ENCODE measurements around the gene COL21A1. TPM values are rescaled to one million over a fixed set of nuclear protein-coding genes. Genes with fewer than 3 reads are reported as not detected.

Gene COL21A1
- total RNA-seq (1 to 10 TPM in 2 of 4 donors, under 1 TPM in 2; 0.47 to 7.1 (median 1.0) TPM), polyA plus RNA-seq (1 to 10 TPM in 1 of 3 donors, under 1 TPM in 2; 0.24 to 1.1 (median 0.27) TPM)
- long read RNA-seq, donor 1, partial matches to known transcripts = 1 of 1 reads
- long read RNA-seq, donor 1, other reads (novel, unspliced or antisense) = 0 of 1 reads
- long read RNA-seq, donor 2 = 0 reads

GRCh38 chr6:56246881-56247653 lies at the start of gene COL21A1:
Gene COL21A1, minus strand, starts transcription at chr6:56247580. Its CDS starts 64,962 bp downstream, at chr6:56182618.
- H3K4me3 ChIP-seq = peak within 1 kb of the TSS; percentile 63
- H3K4me1 ChIP-seq = no peaks in the 10 kb centered on the region
- H3K9me3 ChIP-seq = no peaks in the 10 kb centered on the region
- intact Hi-C loops (cut with DNase I) = no loop called here
- H3K27ac ChIP-seq = no peak within 1 kb of the TSS
- ATAC-seq (peak; percentile 53 to 85 (median 82)), DNase-seq (peak; percentile 41 to 58)
- TF ChIP-seq, protein P1, sequence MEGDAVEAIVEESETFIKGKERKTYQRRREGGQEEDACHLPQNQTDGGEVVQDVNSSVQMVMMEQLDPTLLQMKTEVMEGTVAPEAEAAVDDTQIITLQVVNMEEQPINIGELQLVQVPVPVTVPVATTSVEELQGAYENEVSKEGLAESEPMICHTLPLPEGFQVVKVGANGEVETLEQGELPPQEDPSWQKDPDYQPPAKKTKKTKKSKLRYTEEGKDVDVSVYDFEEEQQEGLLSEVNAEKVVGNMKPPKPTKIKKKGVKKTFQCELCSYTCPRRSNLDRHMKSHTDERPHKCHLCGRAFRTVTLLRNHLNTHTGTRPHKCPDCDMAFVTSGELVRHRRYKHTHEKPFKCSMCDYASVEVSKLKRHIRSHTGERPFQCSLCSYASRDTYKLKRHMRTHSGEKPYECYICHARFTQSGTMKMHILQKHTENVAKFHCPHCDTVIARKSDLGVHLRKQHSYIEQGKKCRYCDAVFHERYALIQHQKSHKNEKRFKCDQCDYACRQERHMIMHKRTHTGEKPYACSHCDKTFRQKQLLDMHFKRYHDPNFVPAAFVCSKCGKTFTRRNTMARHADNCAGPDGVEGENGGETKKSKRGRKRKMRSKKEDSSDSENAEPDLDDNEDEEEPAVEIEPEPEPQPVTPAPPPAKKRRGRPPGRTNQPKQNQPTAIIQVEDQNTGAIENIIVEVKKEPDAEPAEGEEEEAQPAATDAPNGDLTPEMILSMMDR (IDR thresholded peaks at IDR 0.05) = no peak
- H3K36me3 ChIP-seq (ENCODE audit: insufficient read depth in 1 of 2, low read depth in 1 of 2) = no peaks in the 10 kb centered on the region
- WGBS, 3 donors = 3 to 7% (median 5%) methylated on average over 36 of the region's 36 CpGs
- H3K27me3 ChIP-seq (ENCODE audit: insufficient read depth in 3 of 3, low read length in 2 of 3) = no peaks in the 10 kb centered on the region

DNA sequence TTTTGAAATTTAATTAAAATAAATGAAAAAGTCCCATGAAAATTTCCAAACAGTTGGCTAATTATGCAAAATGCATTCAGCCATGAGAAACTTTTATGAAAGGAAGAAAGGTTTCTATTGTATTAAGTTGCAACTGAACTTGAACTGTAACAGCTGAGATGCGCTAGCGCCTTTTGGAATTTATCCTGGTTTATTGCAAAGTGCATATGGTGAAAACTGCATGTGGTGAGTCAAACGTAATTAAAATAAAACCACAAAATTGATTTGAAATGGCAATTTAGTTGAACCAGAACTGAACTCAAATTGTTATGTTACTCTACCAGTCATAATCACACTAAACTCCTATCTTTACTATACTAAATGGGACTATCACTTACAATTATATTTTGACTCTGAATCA lies 46.4 kb upstream of the COL21A1 start:
- no peaks in the 10 kb centered on the region for H3K9me3 ChIP-seq
- H3K36me3 ChIP-seq (ENCODE audit: insufficient read depth in 1 of 2, low read depth in 1 of 2) = no peaks in the 10 kb centered on the region
- 30 to 57% (median 45%) methylated on average over 3 of the region's 3 CpGs for WGBS, 3 donors
- no peak for DNase-seq
- no peaks in the 10 kb centered on the region for H3K4me1 ChIP-seq
- H3K27me3 ChIP-seq (ENCODE audit: insufficient read depth in 3 of 3, low read length in 2 of 3) = no peaks in the 10 kb centered on the region
- no peak overlapping the region for H3K4me3 ChIP-seq
- TF ChIP-seq, protein P1 (IDR thresholded peaks at IDR 0.05) = no peak
- no peak overlapping the region for H3K27ac ChIP-seq
- intact Hi-C loops (cut with DNase I) = loop anchor here in 1 of 2 donors (5.0 kb wide), 1 partner anchor 1016 kb away; no protein-coding TSS in a partner anchor
- ATAC-seq = no peak

DNA sequence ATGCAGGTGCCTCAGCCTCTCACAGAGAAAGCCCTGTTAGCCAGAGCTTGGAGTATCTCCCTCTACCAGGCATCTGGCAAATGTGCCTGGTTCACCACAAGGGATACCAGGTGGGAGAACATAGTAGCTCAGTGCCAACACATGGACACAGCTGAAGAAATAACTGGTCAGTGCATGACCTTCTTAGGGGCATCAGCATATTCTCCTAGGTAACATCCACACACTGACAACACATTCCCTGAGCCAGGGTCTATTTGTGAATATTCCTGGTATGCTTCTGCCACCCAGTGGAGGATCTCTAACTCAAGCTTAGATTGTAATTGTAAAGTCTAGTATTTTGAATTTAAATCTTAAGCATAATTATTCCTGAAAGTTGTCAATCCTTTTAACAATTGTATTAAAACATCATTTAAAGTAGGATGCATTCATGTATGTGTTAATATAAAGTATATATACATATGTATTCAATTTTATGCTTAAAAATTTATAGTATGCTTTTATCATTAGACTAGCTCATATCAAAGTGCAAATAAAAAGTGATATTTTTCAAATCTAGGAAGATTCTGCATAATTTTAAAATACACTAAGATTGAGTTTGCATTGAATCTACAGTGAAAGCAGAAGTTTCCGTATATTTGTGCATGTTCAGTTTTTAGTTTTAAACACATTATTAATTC lies 45.3 kb upstream of the COL21A1 start:
- intact Hi-C loops (cut with DNase I) = loop anchor here in 1 of 2 donors (1.0 to 5.0 kb wide), 2 partner anchors 311 to 1015 kb away; no protein-coding TSS in a partner anchor
- H3K36me3 ChIP-seq (ENCODE audit: insufficient read depth in 1 of 2, low read depth in 1 of 2) = no peaks in the 10 kb centered on the region
- H3K9me3 ChIP-seq = no peaks in the 10 kb centered on the region
- H3K27me3 ChIP-seq (ENCODE audit: insufficient read depth in 3 of 3, low read length in 2 of 3) = no peaks in the 10 kb centered on the region
- peak; percentile 49 to 67 (median 60) for ATAC-seq
- TF ChIP-seq, protein P1 (IDR thresholded peaks at IDR 0.05) = peak; percentile 57
- no peaks in the 10 kb centered on the region for H3K4me1 ChIP-seq
- no peak overlapping the region for H3K4me3 ChIP-seq
- 86 to 96% (median 90%) methylated on average over 1 of the region's 1 CpG for WGBS, 3 donors
- H3K27ac ChIP-seq = no peak overlapping the region
- no peak for DNase-seq

DNA sequence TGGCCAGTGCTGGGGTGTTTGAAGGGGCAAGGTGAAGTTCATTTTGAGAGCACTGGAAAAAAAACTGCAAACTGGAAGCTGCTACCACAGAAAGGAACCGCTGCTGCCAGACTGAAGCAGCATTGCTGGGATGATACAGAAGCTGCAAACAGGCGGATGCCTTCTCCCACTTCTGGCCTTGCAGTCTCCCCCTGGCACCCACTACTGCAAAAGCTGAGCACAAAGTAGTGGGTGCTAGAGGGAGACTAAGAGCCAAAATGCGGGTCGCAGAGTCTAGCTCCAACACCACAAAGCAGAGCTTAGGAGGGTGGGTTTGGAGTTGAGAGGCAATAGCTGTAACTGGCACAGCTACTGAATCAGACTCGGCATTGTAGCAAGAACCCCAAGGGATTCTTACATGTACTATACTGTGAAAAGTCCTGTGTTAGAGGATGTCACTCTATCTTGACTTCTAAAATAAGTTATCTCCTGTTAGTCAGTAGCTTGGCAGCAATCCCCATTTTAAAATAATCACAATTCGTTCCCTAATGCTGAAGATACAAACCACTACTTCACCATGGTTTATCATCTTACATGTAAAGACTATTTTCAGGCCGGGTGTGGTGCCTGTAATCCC lies 44.0 kb upstream of the COL21A1 start:
- Histone ChIP-seq H3K27ac (no peak overlapping the region), H3K9me3 (no peaks in the 10 kb centered on the region), H3K4me3 (no peak overlapping the region), H3K27me3 (ENCODE audit: insufficient read depth in 3 of 3, low read length in 2 of 3) (no peaks in the 10 kb centered on the region), H3K36me3 (ENCODE audit: insufficient read depth in 1 of 2, low read depth in 1 of 2) (no peaks in the 10 kb centered on the region), H3K4me1 (no peaks in the 10 kb centered on the region)
- intact Hi-C loops (cut with DNase I) = loop anchor here (2.0 to 5.0 kb wide), 2 partner anchors 311 to 1014 kb away; no protein-coding TSS in a partner anchor
- DNase-seq (no peak), ATAC-seq (no peak)
- WGBS, 3 donors = 52 to 63% (median 53%) methylated on average over 7 of the region's 7 CpGs
- TF ChIP-seq, protein P1 (IDR thresholded peaks at IDR 0.05) = no peak

All from psoas muscle (tissue), 8 donors.